Measurements from ENCODE around the gene APBA2.

APBA2 gene

GRCh38 chr15:29097971-29098370 lies 212.2 kb downstream of the APBA2 start:
- Histone ChIP-seq H3K18ac (ENCODE audit: low read depth in 1 of 2, low read length in 2 of 2) (no peak overlapping the region), H3K4me1 (ENCODE audit: control insufficient read depth, insufficient read depth, low read depth, low read length) (no peaks in the 10 kb centered on the region), H3K4me2 (ENCODE audit: low read length, poor library complexity, severe bottlenecking) (no peak overlapping the region), H3K27ac (ENCODE audit: low read length, poor library complexity, severe bottlenecking) (no peak overlapping the region), H2BK5ac (ENCODE audit: low read depth, low read length, poor library complexity, severe bottlenecking) (no peak overlapping the region), H3K27me3 (ENCODE audit: control insufficient read depth in 1 of 2, insufficient read depth in 1 of 2, low read length in 2 of 2) (peaks cover 0 to 16% of the 10 kb centered on the region in 2 experiments), H3K9me3 (ENCODE audit: control insufficient read depth, low read length) (no peaks in the 10 kb centered on the region), H3K9ac (ENCODE audit: low read length) (no peak overlapping the region), H4K8ac (ENCODE audit: low read length) (no peak overlapping the region), H4K91ac (ENCODE audit: low read length) (no peak overlapping the region), H2AK5ac (ENCODE audit: low read length, severe bottlenecking) (no peak overlapping the region), H3K23ac (ENCODE audit: low read length in 2 of 2) (no peak overlapping the region), H2BK15ac (ENCODE audit: low read depth, poor library complexity, severe bottlenecking) (no peak overlapping the region), H3K4ac (ENCODE audit: low read depth in 1 of 2, low read length in 2 of 2) (no peak overlapping the region), H3K36me3 (ENCODE audit: control insufficient read depth in 1 of 2, insufficient read depth in 2 of 2, low read depth in 1 of 2, low read length in 2 of 2) (peaks cover 0 to 9% of the 10 kb centered on the region in 2 experiments), H2BK120ac (ENCODE audit: low read depth, low read length) (no peak overlapping the region), H3K79me1 (replicated peaks; ENCODE audit: low read length, poor library complexity, severe bottlenecking) (no peaks in the 10 kb centered on the region), H3K14ac (ENCODE audit: low read length in 2 of 2) (no peak overlapping the region), H3K4me3 (ENCODE audit: insufficient read depth in 1 of 2, low read depth in 1 of 2, low read length in 2 of 2) (no peak overlapping the region), H2BK12ac (ENCODE audit: low read length in 2 of 2) (no peak overlapping the region), H2AFZ (ENCODE audit: low read depth, low read length) (no peak overlapping the region)
- WGBS, result 96% methylated on average over 7 of the region's 9 CpGs
- DNase-seq, result no peak

DNA sequence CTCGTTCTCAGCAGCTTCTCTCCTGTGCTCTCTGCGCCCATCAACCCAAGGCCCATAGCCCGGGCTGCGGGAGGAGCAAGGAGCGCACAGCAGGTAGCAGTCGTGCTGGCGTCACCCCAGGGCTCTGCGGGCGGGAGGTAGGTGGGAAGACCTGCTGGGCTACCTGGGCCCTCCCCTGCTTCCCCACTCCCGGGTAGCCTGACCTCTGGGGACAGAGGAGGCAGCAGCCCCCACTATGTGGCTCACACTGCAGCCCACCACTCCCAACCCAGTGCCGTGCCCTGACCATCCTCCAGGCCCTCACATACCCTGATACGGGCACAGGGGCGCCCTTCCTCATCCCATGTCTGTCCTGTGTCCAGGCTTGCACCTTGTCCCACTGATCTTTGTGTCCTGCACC lies 212.9 kb downstream of the APBA2 start:
- H3K36me3 ChIP-seq (ENCODE audit: control insufficient read depth in 1 of 2, insufficient read depth in 2 of 2, low read depth in 1 of 2, low read length in 2 of 2), result peaks cover 0 to 9% of the 10 kb centered on the region in 2 experiments
- H3K9me3 ChIP-seq (ENCODE audit: control insufficient read depth, low read length), result no peaks in the 10 kb centered on the region
- no peak overlapping the region for H3K4me2 ChIP-seq (ENCODE audit: low read length, poor library complexity, severe bottlenecking)
- no peak overlapping the region for H4K91ac ChIP-seq (ENCODE audit: low read length)
- H3K23ac ChIP-seq (ENCODE audit: low read length in 2 of 2), result no peak overlapping the region
- no peak overlapping the region for H2BK120ac ChIP-seq (ENCODE audit: low read depth, low read length)
- H2AFZ ChIP-seq (ENCODE audit: low read depth, low read length), result no peak overlapping the region
- no peak overlapping the region for H2BK12ac ChIP-seq (ENCODE audit: low read length in 2 of 2)
- no peak overlapping the region for H3K9ac ChIP-seq (ENCODE audit: low read length)
- peaks cover 0 to 16% of the 10 kb centered on the region in 2 experiments for H3K27me3 ChIP-seq (ENCODE audit: control insufficient read depth in 1 of 2, insufficient read depth in 1 of 2, low read length in 2 of 2)
- no peak overlapping the region for H3K27ac ChIP-seq (ENCODE audit: low read length, poor library complexity, severe bottlenecking)
- H2BK5ac ChIP-seq (ENCODE audit: low read depth, low read length, poor library complexity, severe bottlenecking), result no peak overlapping the region
- 98% methylated on average over 13 of the region's 13 CpGs for WGBS
- no peak overlapping the region for H3K4me3 ChIP-seq (ENCODE audit: insufficient read depth in 1 of 2, low read depth in 1 of 2, low read length in 2 of 2)
- H3K14ac ChIP-seq (ENCODE audit: low read length in 2 of 2), result no peak overlapping the region
- no peak for DNase-seq
- H3K4me1 ChIP-seq (ENCODE audit: control insufficient read depth, insufficient read depth, low read depth, low read length), result peaks cover 5% of the 10 kb centered on the region
- H3K18ac ChIP-seq (ENCODE audit: low read depth in 1 of 2, low read length in 2 of 2), result no peak overlapping the region
- no peaks in the 10 kb centered on the region for H3K79me1 ChIP-seq (replicated peaks; ENCODE audit: low read length, poor library complexity, severe bottlenecking)
- H2BK15ac ChIP-seq (ENCODE audit: low read depth, poor library complexity, severe bottlenecking), result no peak overlapping the region
- H2AK5ac ChIP-seq (ENCODE audit: low read length, severe bottlenecking), result no peak overlapping the region
- no peak overlapping the region for H4K8ac ChIP-seq (ENCODE audit: low read length)
- H3K4ac ChIP-seq (ENCODE audit: low read depth in 1 of 2, low read length in 2 of 2), result no peak overlapping the region

DNA sequence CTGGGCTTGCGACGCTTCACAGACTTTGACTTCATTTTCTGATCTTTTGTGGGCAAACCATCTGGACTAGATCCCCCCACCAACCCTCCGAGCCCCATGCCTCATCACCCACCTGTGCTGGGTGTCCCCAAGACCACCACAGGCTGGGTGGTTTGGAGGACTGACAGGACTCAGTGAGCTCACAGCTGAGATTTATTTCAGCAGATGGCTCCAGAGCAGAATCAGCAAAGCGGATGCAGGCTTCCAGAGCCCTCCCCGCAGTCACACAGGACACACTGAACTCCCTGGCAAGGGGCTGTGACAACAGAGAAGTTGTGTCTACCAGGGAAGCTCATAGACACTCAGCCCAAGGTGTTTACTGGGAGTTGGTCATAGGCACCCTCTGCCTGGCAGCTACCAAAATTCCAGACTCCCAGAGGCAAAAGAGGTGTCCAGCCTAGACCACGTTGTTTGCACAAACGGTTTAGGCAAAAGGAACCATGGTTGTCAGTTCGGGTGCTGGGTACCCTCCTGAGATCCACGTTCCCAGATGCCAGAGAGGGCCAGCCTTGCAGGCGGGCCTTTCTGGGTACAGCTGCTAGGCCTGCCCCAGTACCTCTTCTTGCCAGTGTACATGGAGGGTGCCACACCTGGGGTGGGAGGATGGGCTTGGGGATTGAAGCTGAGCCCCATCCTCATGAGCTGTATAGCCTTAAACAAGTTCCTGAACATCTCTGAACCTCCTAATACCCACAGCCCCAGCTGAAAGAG lies 213.5 kb downstream of the APBA2 start:
- Histone ChIP-seq H3K18ac (ENCODE audit: low read depth in 1 of 2, low read length in 2 of 2) (no peak overlapping the region), H2AK5ac (ENCODE audit: low read length, severe bottlenecking) (no peak overlapping the region), H2BK5ac (ENCODE audit: low read depth, low read length, poor library complexity, severe bottlenecking) (no peak overlapping the region), H3K4me3 (ENCODE audit: insufficient read depth in 1 of 2, low read depth in 1 of 2, low read length in 2 of 2) (peak overlapping the region in 1 of 2 experiments; percentile 21), H3K9me3 (ENCODE audit: control insufficient read depth, low read length) (no peaks in the 10 kb centered on the region), H3K4ac (ENCODE audit: low read depth in 1 of 2, low read length in 2 of 2) (no peak overlapping the region), H3K14ac (ENCODE audit: low read length in 2 of 2) (no peak overlapping the region), H3K36me3 (ENCODE audit: control insufficient read depth in 1 of 2, insufficient read depth in 2 of 2, low read depth in 1 of 2, low read length in 2 of 2) (peaks cover 0 to 9% of the 10 kb centered on the region in 2 experiments), H3K4me2 (ENCODE audit: low read length, poor library complexity, severe bottlenecking) (no peak overlapping the region), H2AFZ (ENCODE audit: low read depth, low read length) (no peak overlapping the region), H3K4me1 (ENCODE audit: control insufficient read depth, insufficient read depth, low read depth, low read length) (peaks cover 10% of the 10 kb centered on the region), H2BK15ac (ENCODE audit: low read depth, poor library complexity, severe bottlenecking) (no peak overlapping the region), H3K9ac (ENCODE audit: low read length) (no peak overlapping the region), H3K23ac (ENCODE audit: low read length in 2 of 2) (no peak overlapping the region), H3K27ac (ENCODE audit: low read length, poor library complexity, severe bottlenecking) (no peak overlapping the region), H3K79me1 (replicated peaks; ENCODE audit: low read length, poor library complexity, severe bottlenecking) (no peaks in the 10 kb centered on the region), H2BK12ac (ENCODE audit: low read length in 2 of 2) (no peak overlapping the region), H4K8ac (ENCODE audit: low read length) (no peak overlapping the region), H2BK120ac (ENCODE audit: low read depth, low read length) (no peak overlapping the region), H4K91ac (ENCODE audit: low read length) (no peak overlapping the region), H3K27me3 (ENCODE audit: control insufficient read depth in 1 of 2, insufficient read depth in 1 of 2, low read length in 2 of 2) (peaks cover 0 to 16% of the 10 kb centered on the region in 2 experiments)
- 95% methylated on average over 10 of the region's 10 CpGs for WGBS
- DNase-seq, result no peak

DNA sequence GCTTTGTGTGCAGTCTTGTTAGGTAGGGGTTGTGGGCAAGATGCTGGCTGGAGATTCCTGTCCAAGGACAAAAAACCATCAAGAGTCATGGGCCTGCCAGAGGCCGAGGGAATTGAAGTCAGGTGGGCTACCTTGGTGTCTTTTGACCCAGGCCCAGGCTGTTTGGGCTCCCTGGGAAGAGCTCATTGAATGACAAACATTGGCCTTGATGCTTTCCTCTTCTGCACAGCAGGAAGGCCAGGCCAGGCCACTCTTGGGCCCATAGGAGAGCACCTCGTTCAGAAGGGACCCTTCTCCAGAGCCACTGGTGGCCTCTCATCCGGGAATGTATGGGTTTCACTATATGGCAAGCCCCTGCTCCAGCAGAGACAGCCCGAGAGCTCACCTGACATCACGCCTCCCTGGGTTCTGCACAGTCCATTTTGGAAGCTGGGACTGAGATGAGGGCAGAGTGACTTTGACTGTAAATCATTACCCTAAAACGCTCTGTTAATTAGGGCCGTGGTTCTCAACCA lies 214.8 kb downstream of the APBA2 start:
- Histone ChIP-seq H3K36me3 (ENCODE audit: control insufficient read depth in 1 of 2, insufficient read depth in 2 of 2, low read depth in 1 of 2, low read length in 2 of 2) (peaks cover 0 to 9% of the 10 kb centered on the region in 2 experiments), H3K27me3 (ENCODE audit: control insufficient read depth in 1 of 2, insufficient read depth in 1 of 2, low read length in 2 of 2) (peaks cover 0 to 16% of the 10 kb centered on the region in 2 experiments), H3K27ac (ENCODE audit: low read length, poor library complexity, severe bottlenecking) (no peak overlapping the region), H2BK12ac (ENCODE audit: low read length in 2 of 2) (no peak overlapping the region), H4K8ac (ENCODE audit: low read length) (no peak overlapping the region), H3K4me1 (ENCODE audit: control insufficient read depth, insufficient read depth, low read depth, low read length) (peaks cover 12% of the 10 kb centered on the region), H3K9me3 (ENCODE audit: control insufficient read depth, low read length) (no peaks in the 10 kb centered on the region), H2AK5ac (ENCODE audit: low read length, severe bottlenecking) (no peak overlapping the region), H3K4me2 (ENCODE audit: low read length, poor library complexity, severe bottlenecking) (no peak overlapping the region), H3K79me1 (replicated peaks; ENCODE audit: low read length, poor library complexity, severe bottlenecking) (no peaks in the 10 kb centered on the region), H3K18ac (ENCODE audit: low read depth in 1 of 2, low read length in 2 of 2) (no peak overlapping the region), H2BK5ac (ENCODE audit: low read depth, low read length, poor library complexity, severe bottlenecking) (no peak overlapping the region), H2BK15ac (ENCODE audit: low read depth, poor library complexity, severe bottlenecking) (no peak overlapping the region), H3K9ac (ENCODE audit: low read length) (no peak overlapping the region), H3K4ac (ENCODE audit: low read depth in 1 of 2, low read length in 2 of 2) (no peak overlapping the region), H3K14ac (ENCODE audit: low read length in 2 of 2) (no peak overlapping the region), H3K23ac (ENCODE audit: low read length in 2 of 2) (no peak overlapping the region), H2AFZ (ENCODE audit: low read depth, low read length) (no peak overlapping the region), H2BK120ac (ENCODE audit: low read depth, low read length) (no peak overlapping the region), H4K91ac (ENCODE audit: low read length) (no peak overlapping the region), H3K4me3 (ENCODE audit: insufficient read depth in 1 of 2, low read depth in 1 of 2, low read length in 2 of 2) (no peak overlapping the region)
- 85% methylated on average over 7 of the region's 7 CpGs for WGBS
- no peak for DNase-seq
